Endometrium (tissue), 2 donors: ENCODE results near the gene SLC2A1.

Source experiments
- FAIRE-seq: peaks from 2 replicates; lab custom pipeline; 2012; peaks lifted over from hg19 to GRCh38; lab: Jason Lieb, UNC
- donor health status: control.
- donor health status: control.

Gene SLC2A1

DNA sequence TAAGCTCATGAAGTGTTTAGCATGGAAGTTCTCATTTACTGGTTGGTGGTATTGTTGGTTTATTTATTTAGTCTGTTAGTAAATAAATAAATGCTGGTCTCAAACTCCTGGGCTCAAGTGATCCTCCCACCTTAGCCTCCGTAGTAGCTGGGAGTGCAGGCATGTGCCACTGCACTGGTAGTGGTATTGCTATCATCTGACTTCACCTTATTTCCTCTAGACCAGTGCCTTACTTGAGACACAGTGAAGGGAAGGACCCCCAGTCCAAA lies 1.4 kb upstream of the SLC2A1 start:
- FAIRE-seq = no peak

DNA sequence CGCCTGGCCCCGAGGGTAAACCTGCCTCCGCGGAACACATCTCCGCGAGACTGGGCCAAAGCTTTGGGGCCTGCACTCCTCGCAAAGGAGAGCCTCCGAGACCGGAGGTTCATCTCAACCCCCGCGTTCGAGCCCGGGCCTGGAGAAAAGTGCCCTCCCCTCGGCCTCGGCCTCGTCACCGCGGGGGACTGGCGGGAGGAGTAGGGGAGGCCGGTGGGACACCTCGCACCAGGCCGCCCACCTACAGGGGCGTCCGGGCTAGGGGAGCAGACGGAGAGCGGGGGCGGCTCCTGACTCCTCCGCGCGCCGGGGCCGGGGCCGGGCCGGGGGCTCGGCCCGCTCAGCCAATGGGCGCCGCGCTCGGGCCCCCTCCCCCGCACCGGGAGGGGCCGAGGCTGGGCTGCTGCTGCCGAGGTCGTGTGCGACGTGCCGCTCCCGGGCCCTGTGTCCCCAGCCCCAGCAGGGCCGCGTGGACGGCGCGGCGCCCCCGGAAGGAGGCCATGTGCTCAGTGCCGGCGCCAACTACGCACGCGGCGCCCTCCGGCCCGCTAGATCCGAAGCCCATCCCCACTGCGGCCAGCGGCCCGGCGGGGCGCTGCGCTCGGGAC lies 684 bp downstream of the SLC2A1 start:
- no peak for FAIRE-seq

DNA sequence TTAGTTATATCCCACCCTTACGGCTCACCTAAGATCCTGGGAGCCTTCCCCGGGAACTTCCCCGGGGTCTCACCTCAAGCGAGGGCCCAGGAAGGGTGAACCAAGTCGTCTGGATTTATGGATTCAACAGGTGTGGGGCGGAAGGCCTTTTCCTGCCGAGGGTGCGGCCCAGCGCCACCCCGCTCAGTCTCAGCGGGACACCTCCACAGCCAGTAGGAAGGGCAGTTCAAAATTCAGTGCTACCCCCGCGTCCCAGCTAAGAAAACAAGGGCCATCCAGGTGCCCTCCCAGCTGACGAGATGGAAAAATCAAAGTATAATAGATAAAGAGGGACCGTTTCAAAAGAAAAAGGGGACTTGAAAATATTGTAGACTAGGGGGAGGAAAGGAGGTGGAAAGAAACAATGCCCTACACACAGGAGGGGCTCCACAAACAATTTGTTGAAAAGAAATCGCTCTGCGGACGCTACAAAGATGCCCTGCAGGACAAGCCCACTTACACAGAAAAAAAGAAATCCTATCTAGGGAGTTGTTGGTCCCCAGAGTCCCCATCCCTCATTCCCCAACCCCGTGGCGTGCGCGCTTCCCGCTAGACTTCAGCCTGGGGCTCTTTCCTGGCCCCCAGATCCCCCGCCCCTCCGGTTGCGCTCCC lies 1.3 kb downstream of the SLC2A1 start:
- no peak for FAIRE-seq

DNA sequence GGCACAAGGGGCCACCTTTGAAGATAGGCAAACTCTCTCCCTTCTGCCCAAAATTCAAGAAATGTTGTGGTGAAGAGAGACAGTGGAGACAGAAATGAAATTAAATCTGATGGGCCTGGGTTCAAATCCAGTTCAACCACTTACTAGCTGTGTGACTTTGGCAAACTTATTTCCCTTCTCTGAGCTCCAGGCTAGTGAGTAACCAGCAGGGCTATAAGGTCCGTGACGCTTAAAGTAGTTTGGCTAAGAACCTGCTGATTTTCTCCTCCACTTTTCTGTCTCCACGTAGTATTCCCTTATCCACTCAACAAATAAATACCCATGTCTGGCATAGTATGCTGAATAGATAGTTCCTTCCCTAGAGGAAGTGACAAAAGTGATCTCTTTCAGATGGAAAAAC lies 1.9 kb downstream of the SLC2A1 start:
- no peak for FAIRE-seq

DNA sequence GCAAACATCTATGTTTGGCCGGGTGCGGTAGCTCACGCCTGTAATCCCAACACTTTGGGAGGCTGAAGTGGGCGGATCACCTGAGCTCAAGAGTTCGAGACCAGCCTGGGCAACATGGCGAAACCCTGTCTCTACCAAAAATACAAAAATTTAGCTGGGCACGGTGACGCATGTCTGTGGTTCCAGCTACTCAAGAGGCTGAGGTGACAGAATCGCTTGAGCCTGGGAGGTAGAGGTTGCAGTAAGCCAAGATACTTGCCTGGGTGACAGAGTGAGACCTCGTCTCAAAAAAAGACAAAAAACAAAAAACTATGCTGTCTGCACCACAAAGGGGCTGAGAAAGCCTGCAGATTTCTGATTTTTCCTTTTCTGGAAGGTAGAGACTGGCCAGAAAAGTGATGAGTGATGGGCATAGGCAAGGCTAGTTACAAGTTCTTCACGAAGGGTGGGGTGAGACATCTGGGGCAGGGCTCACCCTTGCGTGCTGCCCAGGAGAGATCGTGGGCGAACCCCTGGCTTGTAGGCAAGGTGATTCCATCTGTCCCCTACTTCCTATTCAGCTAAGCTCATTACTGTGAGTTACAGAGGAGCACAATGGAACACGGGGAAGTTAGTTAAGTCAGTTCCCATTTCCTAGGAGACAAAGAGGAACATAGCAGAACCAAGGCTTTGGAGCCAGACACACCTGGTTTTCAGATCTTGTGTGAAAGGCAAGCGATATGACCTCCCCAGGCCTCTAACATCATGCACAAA lies 3.2 kb downstream of the SLC2A1 start:
- FAIRE-seq = no peak

DNA sequence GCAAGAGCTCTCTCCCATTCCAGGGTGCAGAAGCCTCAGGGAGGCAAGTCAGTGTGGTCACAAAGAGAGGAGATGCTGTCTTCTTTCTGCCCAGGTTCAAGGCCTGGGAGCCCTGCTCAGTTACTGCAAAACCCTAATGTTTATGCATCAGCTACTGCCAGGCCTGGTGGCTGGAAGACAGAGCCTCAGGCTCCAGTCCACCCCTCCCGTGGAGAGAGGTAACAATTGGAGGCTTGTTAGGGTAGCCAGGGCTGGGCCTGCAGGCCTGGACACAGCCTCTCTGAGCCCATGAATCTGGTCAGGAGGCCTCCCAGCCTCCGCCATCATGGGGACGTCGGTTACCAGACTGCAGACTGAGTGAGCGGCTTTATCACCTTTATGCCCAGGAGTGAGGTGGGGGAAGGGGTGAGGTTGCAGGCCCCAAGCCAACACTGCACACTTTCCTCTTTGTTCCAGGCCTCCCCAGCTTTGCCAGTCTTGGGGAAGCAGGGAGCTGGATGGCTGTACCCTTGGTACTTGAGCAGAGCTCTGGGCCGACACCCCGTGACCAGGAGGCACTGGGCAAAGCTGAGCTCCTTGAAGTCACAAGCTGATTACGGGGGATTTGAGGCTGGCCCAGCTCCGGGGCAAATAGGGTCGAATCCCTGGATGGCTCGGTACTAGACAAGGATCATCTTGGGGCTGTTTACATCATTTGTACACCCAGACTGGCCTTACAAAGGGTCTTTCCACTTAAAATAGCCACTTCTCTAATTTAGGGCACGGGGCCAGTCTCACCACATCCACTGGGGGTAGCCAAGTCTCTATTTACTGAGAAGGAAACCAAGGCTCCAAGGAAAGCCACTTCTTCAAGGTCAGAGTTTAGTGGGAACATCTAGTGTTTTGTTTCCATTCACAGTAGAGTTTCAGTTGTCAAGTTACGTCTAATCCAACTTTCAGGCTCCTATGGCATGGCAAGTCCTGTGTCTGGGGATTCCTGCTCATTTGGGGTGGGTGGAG lies 5.2 kb downstream of the SLC2A1 start:
- FAIRE-seq = no peak

DNA sequence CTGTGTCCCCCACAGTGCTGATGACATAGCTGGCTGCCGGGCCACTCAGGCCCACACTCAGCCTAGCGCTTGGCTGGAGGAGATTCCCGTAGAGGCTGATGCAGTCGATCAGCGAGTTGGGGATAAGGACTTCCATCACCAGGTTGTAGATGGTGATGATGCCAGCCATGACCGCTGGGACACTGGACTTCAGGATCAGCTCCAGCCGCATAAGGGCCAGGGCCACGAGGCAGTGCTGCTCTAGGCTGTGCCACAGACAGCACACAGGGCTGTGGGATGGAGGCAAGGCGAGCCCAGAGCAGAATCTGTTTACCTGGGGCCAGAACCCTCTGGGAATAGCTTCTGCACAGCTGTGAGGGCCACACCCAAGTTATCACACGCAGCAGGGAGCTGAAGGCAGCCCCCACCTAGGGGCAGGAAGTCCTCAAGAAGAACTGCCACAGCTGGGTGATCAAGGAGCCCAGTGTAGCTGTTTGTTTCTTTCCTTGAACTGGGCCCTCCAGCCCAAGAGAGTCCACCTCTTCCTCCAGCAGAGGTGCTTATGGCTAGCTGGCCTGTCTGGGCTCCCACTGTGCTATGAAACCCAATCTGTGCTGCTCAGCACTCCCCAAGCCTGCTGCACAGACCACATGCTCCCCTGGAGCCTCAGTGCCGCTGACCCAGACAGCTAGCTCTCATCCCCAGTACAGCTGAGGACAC lies 6.2 kb downstream of the SLC2A1 start:
- FAIRE-seq = no peak

DNA sequence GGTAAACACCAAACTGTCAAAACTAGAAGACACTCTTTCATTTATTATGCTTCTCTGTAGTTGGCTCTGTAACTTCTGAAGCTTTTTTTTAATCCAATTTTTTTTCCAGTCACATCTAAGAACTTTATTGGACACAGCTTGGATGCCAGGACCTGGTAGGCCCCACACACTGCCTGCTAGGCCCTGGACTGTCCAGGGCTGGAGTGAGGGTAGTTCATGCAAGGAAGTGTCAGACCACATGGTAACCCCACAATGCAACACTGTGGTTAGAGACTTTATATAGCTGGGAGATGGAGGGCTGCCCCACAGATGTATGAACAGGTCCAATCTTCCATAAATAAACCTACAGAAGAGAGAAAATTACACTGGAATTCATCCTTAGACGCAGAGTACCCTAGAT lies 7.1 kb downstream of the SLC2A1 start:
- no peak for FAIRE-seq

DNA sequence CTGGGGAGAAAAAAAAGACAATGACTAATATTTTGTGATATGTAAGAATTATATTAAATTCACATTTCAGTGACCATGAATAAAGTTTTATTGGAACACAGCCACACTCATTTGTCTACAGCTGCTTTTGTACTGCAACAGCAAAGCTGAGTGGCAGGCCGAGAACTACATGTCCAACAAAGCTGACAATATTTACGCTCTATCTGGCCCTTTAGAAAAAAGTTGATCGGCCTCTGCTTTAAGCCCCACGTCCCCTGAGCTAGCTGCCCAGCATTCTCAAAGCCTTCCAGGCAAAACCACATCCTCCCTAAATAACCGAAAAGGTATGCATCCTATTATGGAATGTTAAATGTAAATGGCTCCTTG lies 8.6 kb downstream of the SLC2A1 start:
- FAIRE-seq = no peak

DNA sequence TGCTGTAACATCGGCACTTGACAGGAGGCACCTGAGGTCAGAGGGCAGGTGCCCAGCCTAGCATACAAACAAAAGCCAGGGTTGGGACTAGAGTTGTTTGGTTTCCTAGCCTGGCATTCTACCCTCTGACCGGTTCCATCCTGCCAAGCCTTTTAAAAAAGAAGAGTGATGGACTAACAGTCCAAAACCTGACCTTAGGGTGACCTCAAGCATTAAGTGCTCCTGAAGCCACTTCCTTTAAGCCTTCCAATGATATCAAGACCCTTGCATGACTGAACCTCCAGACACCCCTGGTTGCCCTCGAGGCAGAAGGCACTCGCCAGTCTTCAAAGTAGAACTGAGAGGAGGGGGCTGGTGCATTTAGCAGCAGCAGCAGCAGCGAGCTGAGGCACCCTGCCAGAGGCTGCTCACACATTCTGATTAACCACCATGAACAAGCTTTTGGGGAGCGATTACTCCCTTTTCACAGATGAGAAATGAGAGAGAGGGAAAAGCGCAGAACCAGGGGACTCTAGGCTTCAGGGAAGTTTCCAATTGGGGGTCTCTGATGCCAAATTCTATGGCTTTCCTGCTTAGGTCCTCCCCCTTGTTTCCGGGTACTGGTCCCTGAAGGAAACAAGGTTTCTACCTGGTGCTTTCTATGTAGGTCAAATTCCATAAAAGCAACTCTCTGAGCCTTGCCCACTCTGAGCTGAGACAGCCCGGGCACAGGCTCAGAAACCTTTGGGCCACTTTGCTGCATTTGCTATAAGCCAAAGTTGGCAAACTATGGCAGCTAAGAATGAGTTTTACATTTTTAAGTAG lies 9.2 kb downstream of the SLC2A1 start:
- no peak for FAIRE-seq

DNA sequence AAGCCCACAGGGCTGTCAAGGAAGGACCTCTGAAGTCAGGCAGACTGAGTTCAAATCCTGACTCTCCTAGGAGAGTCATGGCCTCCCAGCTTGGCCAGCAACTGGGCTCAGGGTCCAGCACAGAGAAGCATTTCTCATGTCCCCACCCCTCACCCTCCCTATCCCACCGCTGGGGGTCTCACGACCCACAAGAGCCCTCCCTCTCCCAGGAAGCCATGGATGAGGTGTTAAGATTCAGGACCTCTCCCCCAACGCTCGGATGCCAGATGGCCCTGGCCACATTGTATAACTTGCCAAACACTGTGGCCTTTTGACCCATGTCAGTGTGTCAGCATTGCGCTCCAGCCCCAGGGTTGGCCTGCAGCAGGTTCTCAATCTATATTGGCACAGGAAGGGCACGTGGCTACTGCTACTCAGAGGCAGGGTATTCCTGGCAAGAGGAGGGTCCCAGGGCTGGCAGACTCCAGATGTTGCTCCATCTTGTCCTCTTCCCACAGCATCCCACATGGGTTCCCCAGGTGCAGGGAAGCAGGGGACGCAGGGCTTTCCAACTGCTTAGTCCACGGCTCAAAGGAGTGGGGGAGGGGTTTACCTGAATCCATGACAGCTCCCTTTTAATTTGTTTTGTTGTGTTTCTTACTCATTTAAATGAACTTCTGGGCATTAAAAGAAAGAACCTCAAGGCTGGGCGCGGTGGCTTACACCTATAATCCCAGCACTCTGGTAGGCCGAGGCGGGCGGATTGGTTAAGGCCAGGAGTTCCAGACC lies 10.5 kb downstream of the SLC2A1 start:
- no peak for FAIRE-seq

DNA sequence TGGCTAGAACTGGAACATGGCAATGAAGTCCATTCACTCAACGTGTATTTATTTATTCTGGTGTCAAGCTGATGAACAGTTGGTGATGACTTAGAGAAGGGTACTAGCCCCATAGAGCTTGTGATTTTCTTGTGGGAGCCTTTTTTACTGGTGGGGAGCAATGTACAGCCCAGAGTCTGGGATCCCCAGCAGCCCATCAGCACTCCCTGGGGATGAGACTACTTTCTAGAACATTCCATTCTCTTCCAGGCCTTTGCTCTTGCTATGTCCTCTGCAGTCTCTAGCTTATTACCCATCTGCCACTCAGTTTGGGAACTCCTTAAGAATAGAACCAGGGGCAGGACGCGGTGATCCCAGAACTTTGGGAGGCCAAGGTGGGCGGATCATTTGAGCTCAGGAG lies 11.6 kb downstream of the SLC2A1 start:
- FAIRE-seq = no peak

DNA sequence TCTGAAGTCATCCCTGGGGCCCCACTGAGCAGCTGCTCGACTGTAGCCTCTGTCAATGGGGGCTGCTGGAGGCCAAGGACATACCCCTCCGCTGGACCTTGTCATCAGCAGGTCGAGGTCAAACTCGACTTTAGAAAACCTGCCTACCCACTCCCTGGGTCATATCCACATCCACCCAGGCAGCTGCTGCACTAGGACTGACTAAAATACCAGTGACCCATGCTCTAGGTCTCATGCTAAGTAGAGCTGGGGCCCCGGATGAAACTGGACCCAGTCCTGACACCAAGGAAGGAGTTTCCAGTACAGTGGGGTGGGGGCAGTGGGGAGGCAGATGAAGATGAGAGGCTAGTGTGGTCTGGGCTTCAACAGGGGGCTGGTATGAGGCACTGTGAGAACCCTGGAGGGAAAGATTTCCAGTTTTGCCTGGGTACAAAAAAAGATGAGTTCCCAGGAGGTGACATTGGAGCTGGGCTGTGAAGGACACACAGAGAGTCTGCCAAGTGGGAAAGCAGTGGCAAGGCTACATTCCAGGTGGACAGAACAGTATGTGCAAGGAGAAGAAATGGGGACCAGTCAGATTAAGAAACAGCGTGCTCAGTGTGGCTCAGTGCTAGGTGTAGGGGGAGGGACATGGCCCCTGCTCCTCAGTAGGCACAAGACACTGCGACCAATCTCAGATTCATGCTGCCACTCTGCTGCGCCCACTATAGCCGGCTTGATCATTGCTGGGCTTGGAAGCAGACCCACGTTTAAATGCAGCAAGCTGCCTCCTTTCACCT lies 12.4 kb downstream of the SLC2A1 start:
- FAIRE-seq = no peak

DNA sequence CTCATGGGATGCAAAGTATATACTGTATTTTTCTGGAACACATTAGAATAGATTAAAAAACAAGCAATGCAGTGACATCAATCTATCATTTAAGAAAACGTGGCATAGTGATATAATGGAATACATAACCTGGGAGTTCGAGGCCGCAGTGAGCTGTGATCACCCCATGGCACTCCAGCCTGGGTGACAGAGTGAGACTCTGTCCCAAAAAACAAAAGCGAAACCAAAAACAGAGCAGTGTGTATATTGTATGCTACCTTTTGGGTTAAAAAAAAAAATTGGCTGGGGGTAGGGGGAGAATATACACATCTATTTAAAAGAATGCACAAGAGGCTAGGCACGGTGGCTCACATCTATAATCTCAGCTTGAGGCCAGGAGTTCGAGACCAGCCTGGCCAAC lies 13.5 kb downstream of the SLC2A1 start:
- no peak for FAIRE-seq

DNA sequence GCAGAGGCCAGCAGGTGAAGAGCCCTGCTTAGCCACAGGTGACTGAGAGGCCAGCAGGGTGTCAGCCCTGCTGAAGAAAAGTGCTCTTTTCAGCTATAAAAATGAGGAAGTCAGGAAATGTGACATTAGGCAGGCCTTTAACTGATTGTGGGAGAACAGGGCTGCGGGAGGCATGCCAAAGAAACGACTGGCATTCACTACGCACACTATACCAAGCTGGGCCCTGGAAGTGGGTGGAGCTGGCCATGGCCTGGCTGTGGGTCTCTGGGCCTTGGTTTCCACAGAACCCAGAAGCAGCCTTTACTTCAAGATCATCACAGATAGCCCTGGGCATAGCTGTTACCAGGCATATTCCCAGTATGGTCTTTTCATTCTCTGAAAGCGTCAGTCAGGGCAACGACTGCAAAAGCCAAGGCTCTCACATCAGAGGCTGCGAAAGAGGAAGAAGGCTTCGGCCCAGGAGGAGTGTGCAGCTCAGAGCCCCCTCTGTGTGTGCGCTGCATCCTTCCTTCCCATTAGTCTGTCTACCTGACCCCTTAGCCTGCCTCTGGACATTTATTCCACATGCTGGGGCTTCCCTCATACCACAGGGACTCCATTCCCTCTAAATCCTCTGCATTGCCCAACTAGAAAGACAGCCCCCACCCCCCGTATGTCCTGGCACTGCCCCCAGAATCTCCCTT lies 14.3 kb downstream of the SLC2A1 start:
- no peak for FAIRE-seq

DNA sequence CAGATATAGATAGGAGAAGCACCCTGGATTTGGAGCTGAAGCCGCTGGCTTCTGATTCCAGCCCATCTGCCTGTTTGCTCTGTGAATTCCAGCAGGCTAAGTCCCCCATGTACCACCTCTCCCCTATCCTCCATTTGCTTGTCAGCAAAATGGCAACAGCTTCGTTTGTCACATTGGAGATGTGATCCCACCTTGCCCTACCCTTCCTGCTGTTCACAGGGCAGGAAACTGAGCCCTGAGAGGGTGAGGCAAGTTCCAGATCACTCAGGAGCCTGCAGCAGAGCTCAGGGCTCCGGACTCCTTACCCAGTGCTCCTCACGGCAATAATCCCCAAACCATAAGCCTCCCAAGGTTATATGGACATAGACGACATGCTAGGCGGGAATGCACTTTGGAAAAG lies 14.9 kb downstream of the SLC2A1 start:
- FAIRE-seq = no peak

DNA sequence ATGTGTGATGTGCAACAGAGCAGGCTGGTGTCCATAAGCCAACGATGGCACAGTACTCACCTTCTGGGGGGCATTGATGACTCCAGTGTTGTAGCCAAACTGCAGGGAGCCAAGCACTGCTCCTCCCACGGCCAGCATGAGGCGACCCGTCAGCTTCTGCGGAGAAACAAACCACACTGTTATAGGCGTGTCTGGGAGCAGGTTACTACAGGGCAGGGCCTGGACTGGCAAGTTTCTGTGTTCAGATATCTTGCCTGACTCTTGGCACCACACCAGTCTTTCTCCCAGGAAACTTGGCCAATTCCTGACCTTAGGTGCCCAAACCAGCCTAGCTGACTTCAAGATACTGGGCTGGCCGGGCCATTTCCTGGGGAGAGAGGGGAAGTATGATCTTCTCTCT lies 15.5 kb downstream of the SLC2A1 start:
- no peak for FAIRE-seq

DNA sequence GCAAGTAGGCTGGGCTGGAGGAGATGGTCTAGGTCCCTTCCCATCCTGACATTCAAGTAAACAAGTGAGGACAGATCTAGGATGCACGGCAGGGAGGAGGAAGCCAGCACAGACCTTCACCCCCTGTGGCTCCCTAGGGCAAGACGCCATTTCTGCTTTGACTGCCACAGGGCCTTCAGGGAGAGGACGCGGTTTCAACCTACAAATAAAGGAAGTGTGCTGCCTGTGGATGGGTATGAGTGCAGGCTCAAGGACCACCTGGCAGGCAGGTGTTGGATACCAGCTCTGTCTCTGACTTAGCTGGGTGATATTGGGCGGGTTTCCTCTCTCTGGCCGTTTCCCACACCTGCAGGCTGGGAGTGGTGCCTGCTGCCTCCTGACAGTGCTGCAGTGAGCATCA lies 16.2 kb downstream of the SLC2A1 start:
- FAIRE-seq = no peak
